Measurements from ENCODE around the gene ICE1. TPM values are rescaled to one million over a fixed set of nuclear protein-coding genes. Genes with fewer than 3 reads are reported as not detected.

The ICE1 gene
- total RNA-seq, 4 donors from 2014 or later, result 19.8 to 51.9 (median 25.9) TPM

DNA sequence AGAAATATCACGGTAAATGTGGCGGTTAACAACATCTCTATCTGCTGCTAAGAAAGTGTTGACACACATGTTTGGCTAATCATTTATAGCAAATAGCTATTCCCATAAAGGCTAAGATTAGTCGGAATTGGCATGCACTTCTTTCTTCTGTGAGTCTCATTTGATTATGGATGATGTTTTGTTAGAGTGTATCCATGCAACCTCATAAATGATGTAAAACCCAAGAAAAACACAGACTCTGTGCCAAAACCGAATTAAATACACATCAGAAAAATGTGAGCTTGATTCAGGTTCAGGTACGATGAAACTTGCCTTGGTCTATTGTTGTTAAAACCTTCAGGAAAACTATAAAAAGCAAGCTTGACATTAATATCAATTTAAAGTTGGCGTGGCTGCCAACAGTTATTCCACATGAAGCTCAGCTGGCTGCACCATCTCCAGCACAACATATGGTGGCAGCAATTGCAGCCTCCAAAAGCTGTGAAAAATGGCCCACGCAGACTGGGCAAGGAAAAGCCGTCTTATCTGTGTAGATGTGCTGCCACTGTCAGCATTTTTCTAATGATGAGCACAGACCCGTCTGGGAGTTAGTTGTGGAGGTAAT lies 41.1 kb upstream of the ICE1 start:
- H3K4me3 ChIP-seq, result no peak overlapping the region
- no peaks in the 10 kb centered on the region for H3K36me3 ChIP-seq
- 46% methylated on average over 6 to 9 of the region's 9 CpGs for WGBS, 2 donors (ENCODE audit: low coverage in 1 of 2)
- no peak for TF ChIP-seq POLR2AphosphoS5 (IDR thresholded peaks at IDR 0.05)
- H3K9me3 ChIP-seq, result no peaks in the 10 kb centered on the region
- intact Hi-C loops (cut with DNase I; ENCODE audit: low total_unique reads) (no loop called here), in situ Hi-C loops (cut with MboI; ENCODE audit: low pct_ligation_motif_present in 1 of 4, low pct_unique_long_range_greater_than_20kb in 1 of 4, low sequenced_read_pairs in 3 of 4) (no loop called here)
- H3K4me1 ChIP-seq, result no peaks in the 10 kb centered on the region
- DNase-seq, result no peak
- H3K27me3 ChIP-seq, result no peaks in the 10 kb centered on the region
- H3K27ac ChIP-seq, result no peak overlapping the region

DNA sequence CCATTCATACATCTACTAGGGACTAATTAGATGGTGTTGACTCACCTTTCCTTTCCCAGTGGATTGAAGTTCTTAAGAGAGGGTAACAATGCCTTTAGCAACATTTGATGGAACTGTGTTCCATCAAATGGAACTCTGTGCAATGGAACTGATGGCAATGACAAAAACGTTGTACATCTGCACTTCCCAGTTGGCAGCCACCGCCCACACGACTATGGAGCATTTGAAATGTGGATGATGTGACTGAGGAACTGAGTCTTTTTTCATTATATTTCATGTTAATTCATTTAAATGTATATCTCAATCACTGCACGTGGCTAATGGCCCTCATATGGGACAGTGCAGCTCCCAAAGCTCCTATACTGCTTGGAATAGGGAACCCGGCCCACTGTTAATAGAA lies 39.0 kb upstream of the ICE1 start:
- Histone ChIP-seq H3K4me3 (no peak overlapping the region), H3K4me1 (no peaks in the 10 kb centered on the region), H3K27me3 (no peaks in the 10 kb centered on the region), H3K9me3 (no peaks in the 10 kb centered on the region), H3K36me3 (no peaks in the 10 kb centered on the region), H3K27ac (no peak overlapping the region)
- TF ChIP-seq POLR2AphosphoS5 (IDR thresholded peaks at IDR 0.05) (no peak), EP300 (IDR thresholded peaks at IDR 0.05; ENCODE audit: low read depth) (no peak), POLR2A (IDR thresholded peaks at IDR 0.05) (no peak)
- TF ChIP-seq, protein P1, sequence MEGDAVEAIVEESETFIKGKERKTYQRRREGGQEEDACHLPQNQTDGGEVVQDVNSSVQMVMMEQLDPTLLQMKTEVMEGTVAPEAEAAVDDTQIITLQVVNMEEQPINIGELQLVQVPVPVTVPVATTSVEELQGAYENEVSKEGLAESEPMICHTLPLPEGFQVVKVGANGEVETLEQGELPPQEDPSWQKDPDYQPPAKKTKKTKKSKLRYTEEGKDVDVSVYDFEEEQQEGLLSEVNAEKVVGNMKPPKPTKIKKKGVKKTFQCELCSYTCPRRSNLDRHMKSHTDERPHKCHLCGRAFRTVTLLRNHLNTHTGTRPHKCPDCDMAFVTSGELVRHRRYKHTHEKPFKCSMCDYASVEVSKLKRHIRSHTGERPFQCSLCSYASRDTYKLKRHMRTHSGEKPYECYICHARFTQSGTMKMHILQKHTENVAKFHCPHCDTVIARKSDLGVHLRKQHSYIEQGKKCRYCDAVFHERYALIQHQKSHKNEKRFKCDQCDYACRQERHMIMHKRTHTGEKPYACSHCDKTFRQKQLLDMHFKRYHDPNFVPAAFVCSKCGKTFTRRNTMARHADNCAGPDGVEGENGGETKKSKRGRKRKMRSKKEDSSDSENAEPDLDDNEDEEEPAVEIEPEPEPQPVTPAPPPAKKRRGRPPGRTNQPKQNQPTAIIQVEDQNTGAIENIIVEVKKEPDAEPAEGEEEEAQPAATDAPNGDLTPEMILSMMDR (IDR thresholded peaks at IDR 0.05), result no peak
- in situ Hi-C loops (cut with MboI; ENCODE audit: low pct_ligation_motif_present in 1 of 4, low pct_unique_long_range_greater_than_20kb in 1 of 4, low sequenced_read_pairs in 3 of 4) (no loop called here), intact Hi-C loops (cut with DNase I; ENCODE audit: low total_unique reads) (no loop called here)
- 68 to 85% methylated on average over 3 to 5 of the region's 5 CpGs for WGBS, 2 donors (ENCODE audit: low coverage in 1 of 2)
- DNase-seq, result no peak

DNA sequence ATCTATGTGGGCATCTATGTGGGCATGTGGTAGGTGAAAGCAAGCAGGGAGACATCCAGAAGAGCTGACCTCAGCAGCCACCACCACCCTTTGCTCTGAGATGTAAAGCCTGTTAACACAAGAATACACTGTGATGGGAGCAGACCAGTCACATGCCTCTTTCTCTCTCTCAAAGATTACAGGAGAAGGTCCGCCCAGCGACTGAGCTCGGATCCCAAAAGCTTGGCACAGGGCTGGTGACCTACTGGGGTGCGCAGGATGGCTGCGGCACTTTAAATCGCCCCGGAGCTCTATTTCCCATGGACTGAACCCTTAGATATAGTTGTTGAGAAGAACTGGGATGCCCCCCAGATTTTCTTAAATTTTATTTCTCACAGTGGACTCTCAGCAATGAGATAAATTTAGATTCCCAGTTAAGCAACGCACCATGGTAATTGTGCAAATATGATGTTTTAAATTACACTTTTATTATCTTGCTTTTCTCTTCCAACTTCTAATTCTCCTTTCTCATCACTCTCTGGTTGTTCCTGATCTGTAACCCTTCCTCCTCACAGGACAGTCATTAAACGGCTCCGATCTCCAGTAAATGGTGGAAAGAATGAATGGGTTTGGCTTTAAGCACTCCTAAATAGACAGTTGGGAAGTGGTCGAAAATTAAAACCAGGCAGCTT lies 37.7 kb upstream of the ICE1 start:
- 91 to 93% methylated on average over 11 of the region's 11 CpGs for WGBS, 2 donors (ENCODE audit: low coverage in 1 of 2)
- intact Hi-C loops (cut with DNase I; ENCODE audit: low total_unique reads) (no loop called here), in situ Hi-C loops (cut with MboI; ENCODE audit: low pct_ligation_motif_present in 1 of 4, low pct_unique_long_range_greater_than_20kb in 1 of 4, low sequenced_read_pairs in 3 of 4) (no loop called here)
- no peaks in the 10 kb centered on the region for H3K9me3 ChIP-seq
- no peak overlapping the region for H3K27ac ChIP-seq
- no peak overlapping the region for H3K4me3 ChIP-seq
- H3K36me3 ChIP-seq, result no peaks in the 10 kb centered on the region
- H3K4me1 ChIP-seq, result no peaks in the 10 kb centered on the region
- H3K27me3 ChIP-seq, result no peaks in the 10 kb centered on the region
- no peak for DNase-seq
- TF ChIP-seq EP300 (IDR thresholded peaks at IDR 0.05; ENCODE audit: low read depth) (no peak), POLR2A (IDR thresholded peaks at IDR 0.05) (no peak), POLR2AphosphoS5 (IDR thresholded peaks at IDR 0.05) (no peak)
- TF ChIP-seq, protein P1 (IDR thresholded peaks at IDR 0.05), result no peak

DNA sequence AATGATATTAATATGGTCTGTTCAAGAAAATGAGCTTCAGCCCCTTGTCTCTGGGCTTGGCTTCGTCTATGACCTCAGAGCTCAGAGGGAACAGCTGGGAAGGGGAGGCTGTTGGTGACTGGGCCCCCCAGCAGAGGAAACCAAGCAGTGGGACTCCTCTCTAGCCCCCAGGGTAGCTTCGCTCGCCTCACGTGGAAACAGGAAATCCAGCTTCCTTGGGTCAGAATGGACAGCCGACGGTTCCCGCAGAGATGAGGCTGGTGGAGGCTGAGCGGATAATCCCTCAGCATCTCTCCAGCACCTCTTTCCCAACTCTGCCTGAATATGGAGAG lies 37.2 kb upstream of the ICE1 start:
- H3K4me1 ChIP-seq, result no peaks in the 10 kb centered on the region
- no peaks in the 10 kb centered on the region for H3K9me3 ChIP-seq
- intact Hi-C loops (cut with DNase I; ENCODE audit: low total_unique reads) (no loop called here), in situ Hi-C loops (cut with MboI; ENCODE audit: low pct_ligation_motif_present in 1 of 4, low pct_unique_long_range_greater_than_20kb in 1 of 4, low sequenced_read_pairs in 3 of 4) (no loop called here)
- H3K27me3 ChIP-seq, result no peaks in the 10 kb centered on the region
- 80 to 83% methylated on average over 1 to 8 of the region's 8 CpGs for WGBS, 2 donors (ENCODE audit: low coverage in 1 of 2)
- TF ChIP-seq POLR2A (IDR thresholded peaks at IDR 0.05), result no peak
- TF ChIP-seq EP300 (IDR thresholded peaks at IDR 0.05; ENCODE audit: low read depth), result no peak
- no peak for TF ChIP-seq POLR2AphosphoS5 (IDR thresholded peaks at IDR 0.05)
- TF ChIP-seq, protein P1 (IDR thresholded peaks at IDR 0.05), result no peak
- H3K36me3 ChIP-seq, result no peaks in the 10 kb centered on the region
- no peak overlapping the region for H3K27ac ChIP-seq
- no peak overlapping the region for H3K4me3 ChIP-seq
- DNase-seq, result no peak

DNA sequence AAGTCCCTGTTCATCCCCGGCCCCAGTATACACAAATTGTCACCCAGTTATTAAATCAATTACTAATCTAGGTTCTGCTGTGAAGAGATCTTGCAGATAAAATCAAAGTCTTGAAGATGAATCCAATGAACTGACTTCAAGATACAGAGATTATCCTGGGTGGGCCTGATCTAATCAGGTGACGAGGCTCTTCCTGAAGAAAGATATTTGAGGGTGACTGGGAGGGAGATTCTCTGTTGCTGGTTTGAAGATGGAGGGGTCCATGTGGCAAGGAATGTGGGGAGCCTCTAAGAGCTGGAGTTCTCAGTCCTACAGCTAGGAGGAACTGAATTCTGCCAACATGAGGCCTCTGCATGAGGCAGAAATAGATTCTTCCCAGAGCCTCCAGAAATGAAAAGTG lies 36.1 kb upstream of the ICE1 start:
- DNase-seq, result no peak

More for the DNA sequence above, 36.1 kb upstream of the ICE1 start:
- in situ Hi-C loops (cut with MboI; ENCODE audit: low pct_ligation_motif_present in 1 of 4, low pct_unique_long_range_greater_than_20kb in 1 of 4, low sequenced_read_pairs in 3 of 4), result no loop called here
- H3K36me3 ChIP-seq, result no peaks in the 10 kb centered on the region
- no peak overlapping the region for H3K27ac ChIP-seq
- WGBS, 2 donors (ENCODE audit: low coverage in 1 of 2), result 91 to 100% methylated on average over 2 of the region's 2 CpGs
- intact Hi-C loops (cut with DNase I; ENCODE audit: low total_unique reads), result no loop called here
- H3K4me3 ChIP-seq, result no peak overlapping the region
- no peak for TF ChIP-seq POLR2A (IDR thresholded peaks at IDR 0.05)
- TF ChIP-seq EP300 (IDR thresholded peaks at IDR 0.05; ENCODE audit: low read depth), result no peak
- H3K4me1 ChIP-seq, result no peaks in the 10 kb centered on the region
- H3K9me3 ChIP-seq, result no peaks in the 10 kb centered on the region
- no peaks in the 10 kb centered on the region for H3K27me3 ChIP-seq

All from transverse colon (tissue), 4 donors.